Measurements from ENCODE around the gene YIPF1. TPM values are rescaled to one million over a fixed set of nuclear protein-coding genes. Genes with fewer than 3 reads are reported as not detected.

The YIPF1 gene
- total RNA-seq, 1 donor from 2014 or later: 25.7 TPM

- Mint-ChIP-seq H3K4me1 (no peaks in the 10 kb centered on the region), H3K4me3 (no peak overlapping the region), H3K9me3 (no peaks in the 10 kb centered on the region), H3K27ac (ENCODE audit: unreplicated experiment) (peak overlapping the region; percentile 5), H3K36me3 (ENCODE audit: low read depth) (no peaks in the 10 kb centered on the region), H3K27me3 (ENCODE audit: low read depth) (no peaks in the 10 kb centered on the region)
- TF ChIP-seq CTCF (conservative IDR thresholded peaks at IDR 0.05): no peak
- DNase-seq (ENCODE audit: low read depth, low spot score): no peak
These were observed 23.9 kb upstream of the YIPF1 start for GRCh38 chr1:53913352-53914033.

DNA sequence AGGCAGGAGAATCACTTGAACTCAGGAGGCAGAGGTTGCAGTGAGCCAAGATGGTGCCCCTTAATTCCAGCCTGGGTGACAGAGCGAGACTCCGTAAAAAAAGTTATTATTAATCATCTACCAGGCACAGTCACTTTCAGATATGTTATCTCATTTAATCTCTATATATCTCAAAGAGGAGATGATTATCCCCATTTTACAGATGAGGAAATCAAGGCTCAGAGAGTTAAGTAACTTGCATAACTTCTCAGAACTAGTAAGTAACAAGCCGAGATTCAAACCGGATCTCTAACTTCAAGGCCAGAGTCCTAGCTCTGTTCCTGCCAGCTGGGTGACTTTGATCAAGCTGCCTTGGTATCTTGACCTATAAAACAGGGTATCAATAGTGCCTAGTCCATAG lies 21.8 kb upstream of the YIPF1 start:
- no peak for DNase-seq (ENCODE audit: low read depth, low spot score)
- Mint-ChIP-seq H3K27me3 (ENCODE audit: low read depth) (no peaks in the 10 kb centered on the region), H3K4me3 (no peak overlapping the region), H3K36me3 (ENCODE audit: low read depth) (no peaks in the 10 kb centered on the region), H3K4me1 (no peaks in the 10 kb centered on the region), H3K9me3 (no peaks in the 10 kb centered on the region), H3K27ac (ENCODE audit: unreplicated experiment) (no peak overlapping the region)
- no peak for TF ChIP-seq CTCF (conservative IDR thresholded peaks at IDR 0.05)

- Mint-ChIP-seq H3K27ac (ENCODE audit: unreplicated experiment) (no peak overlapping the region), H3K27me3 (ENCODE audit: low read depth) (no peaks in the 10 kb centered on the region), H3K9me3 (no peaks in the 10 kb centered on the region), H3K4me1 (no peaks in the 10 kb centered on the region), H3K36me3 (ENCODE audit: low read depth) (no peaks in the 10 kb centered on the region), H3K4me3 (no peak overlapping the region)
- DNase-seq (ENCODE audit: low read depth, low spot score): no peak
- TF ChIP-seq CTCF (conservative IDR thresholded peaks at IDR 0.05): no peak
These were observed 20.3 kb upstream of the YIPF1 start for GRCh38 chr1:53909946-53910345.

DNA sequence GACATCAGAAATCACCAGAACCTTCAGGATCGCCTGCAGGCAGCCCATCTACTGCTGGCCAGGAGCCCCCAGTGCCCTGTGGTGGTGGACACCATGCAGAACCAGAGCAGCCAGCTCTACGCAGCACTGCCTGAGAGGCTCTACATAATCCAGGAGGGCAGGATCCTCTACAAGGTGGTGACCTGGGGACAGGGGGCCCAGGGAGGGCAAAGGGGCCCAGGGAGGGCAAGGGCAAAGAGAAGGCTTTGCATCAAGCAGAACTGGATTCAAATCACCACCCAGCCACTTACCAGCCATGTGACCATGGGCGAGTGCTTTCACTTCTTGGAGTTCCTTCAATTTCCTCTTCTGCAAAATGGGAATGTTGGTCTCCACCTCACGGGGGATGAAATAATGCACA lies 16.5 kb upstream of the YIPF1 start:
- TF ChIP-seq CTCF (conservative IDR thresholded peaks at IDR 0.05): no peak
- Mint-ChIP-seq H3K9me3 (no peaks in the 10 kb centered on the region), H3K27me3 (ENCODE audit: low read depth) (no peaks in the 10 kb centered on the region), H3K27ac (ENCODE audit: unreplicated experiment) (no peak overlapping the region), H3K4me1 (no peaks in the 10 kb centered on the region), H3K4me3 (no peak overlapping the region), H3K36me3 (ENCODE audit: low read depth) (no peaks in the 10 kb centered on the region)
- DNase-seq (ENCODE audit: low read depth, low spot score): no peak

DNA sequence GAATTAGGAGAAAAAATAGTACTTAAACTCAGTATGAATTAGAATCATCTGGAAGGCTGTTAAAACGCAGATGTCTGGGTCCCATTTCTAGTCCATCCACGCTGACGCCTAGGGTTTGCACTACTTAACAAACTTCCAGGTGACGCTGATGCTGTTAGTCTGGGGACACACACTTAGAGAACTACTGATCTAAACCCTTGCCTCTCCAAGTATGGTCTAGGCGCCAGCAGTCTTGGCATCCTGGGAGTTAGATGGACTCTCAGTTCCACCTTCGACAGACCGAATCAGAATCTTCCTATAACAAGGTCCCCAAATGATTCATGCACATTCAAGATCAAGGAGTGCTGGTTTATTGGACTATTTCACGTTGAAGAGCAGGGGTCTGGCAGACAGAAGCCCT lies 15.9 kb upstream of the YIPF1 start:
- TF ChIP-seq CTCF (conservative IDR thresholded peaks at IDR 0.05): no peak
- H3K4me3 Mint-ChIP-seq: no peak overlapping the region
- DNase-seq (ENCODE audit: low read depth, low spot score): no peak
- no peaks in the 10 kb centered on the region for H3K9me3 Mint-ChIP-seq
- H3K27me3 Mint-ChIP-seq (ENCODE audit: low read depth): no peaks in the 10 kb centered on the region
- no peak overlapping the region for H3K27ac Mint-ChIP-seq (ENCODE audit: unreplicated experiment)
- no peaks in the 10 kb centered on the region for H3K4me1 Mint-ChIP-seq
- H3K36me3 Mint-ChIP-seq (ENCODE audit: low read depth): no peaks in the 10 kb centered on the region

Measured in neural crest cell (in vitro differentiated cells).